ENCODE data around the gene NR6A1. TPM values are rescaled to one million over a fixed set of nuclear protein-coding genes. Genes with fewer than 3 reads are reported as not detected.

NR6A1 gene
- total and polyA plus RNA-seq, 2 of the 8 experiments (the other 6 are each of a cell fraction or from before 2014, with no cell fraction given), result 93.2 to 237 TPM

DNA sequence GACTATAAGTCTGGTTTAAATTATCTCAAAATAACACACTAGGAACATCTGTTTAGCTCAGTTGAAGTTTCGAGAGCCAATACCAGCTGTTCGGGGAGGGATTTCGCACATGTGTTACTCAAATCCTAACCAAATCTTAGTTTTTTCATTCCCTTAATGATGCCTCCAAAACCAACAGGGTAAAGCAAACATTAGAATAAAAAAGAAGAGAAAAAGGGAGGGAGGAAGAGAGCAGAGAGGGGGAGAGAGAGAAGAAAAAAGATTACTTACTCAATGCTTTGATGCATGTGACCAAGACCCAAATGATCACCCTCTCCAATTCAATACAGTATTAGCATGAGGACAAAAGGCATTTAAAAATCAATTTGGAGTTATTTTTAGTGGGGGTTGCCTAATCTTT, 177.9 kb downstream of the NR6A1 start (continued):
- TF ChIP-seq SAP30 (IDR thresholded peaks at IDR 0.05; ENCODE audit: insufficient read depth, insufficient replicate concordance, low read length) (no peak), HDAC2 (IDR thresholded peaks at IDR 0.05; ENCODE audit: borderline replicate concordance in 1 of 2, low read depth in 2 of 2, low read length in 2 of 2) (no peak)
- TF ChIP-seq, protein P1, sequence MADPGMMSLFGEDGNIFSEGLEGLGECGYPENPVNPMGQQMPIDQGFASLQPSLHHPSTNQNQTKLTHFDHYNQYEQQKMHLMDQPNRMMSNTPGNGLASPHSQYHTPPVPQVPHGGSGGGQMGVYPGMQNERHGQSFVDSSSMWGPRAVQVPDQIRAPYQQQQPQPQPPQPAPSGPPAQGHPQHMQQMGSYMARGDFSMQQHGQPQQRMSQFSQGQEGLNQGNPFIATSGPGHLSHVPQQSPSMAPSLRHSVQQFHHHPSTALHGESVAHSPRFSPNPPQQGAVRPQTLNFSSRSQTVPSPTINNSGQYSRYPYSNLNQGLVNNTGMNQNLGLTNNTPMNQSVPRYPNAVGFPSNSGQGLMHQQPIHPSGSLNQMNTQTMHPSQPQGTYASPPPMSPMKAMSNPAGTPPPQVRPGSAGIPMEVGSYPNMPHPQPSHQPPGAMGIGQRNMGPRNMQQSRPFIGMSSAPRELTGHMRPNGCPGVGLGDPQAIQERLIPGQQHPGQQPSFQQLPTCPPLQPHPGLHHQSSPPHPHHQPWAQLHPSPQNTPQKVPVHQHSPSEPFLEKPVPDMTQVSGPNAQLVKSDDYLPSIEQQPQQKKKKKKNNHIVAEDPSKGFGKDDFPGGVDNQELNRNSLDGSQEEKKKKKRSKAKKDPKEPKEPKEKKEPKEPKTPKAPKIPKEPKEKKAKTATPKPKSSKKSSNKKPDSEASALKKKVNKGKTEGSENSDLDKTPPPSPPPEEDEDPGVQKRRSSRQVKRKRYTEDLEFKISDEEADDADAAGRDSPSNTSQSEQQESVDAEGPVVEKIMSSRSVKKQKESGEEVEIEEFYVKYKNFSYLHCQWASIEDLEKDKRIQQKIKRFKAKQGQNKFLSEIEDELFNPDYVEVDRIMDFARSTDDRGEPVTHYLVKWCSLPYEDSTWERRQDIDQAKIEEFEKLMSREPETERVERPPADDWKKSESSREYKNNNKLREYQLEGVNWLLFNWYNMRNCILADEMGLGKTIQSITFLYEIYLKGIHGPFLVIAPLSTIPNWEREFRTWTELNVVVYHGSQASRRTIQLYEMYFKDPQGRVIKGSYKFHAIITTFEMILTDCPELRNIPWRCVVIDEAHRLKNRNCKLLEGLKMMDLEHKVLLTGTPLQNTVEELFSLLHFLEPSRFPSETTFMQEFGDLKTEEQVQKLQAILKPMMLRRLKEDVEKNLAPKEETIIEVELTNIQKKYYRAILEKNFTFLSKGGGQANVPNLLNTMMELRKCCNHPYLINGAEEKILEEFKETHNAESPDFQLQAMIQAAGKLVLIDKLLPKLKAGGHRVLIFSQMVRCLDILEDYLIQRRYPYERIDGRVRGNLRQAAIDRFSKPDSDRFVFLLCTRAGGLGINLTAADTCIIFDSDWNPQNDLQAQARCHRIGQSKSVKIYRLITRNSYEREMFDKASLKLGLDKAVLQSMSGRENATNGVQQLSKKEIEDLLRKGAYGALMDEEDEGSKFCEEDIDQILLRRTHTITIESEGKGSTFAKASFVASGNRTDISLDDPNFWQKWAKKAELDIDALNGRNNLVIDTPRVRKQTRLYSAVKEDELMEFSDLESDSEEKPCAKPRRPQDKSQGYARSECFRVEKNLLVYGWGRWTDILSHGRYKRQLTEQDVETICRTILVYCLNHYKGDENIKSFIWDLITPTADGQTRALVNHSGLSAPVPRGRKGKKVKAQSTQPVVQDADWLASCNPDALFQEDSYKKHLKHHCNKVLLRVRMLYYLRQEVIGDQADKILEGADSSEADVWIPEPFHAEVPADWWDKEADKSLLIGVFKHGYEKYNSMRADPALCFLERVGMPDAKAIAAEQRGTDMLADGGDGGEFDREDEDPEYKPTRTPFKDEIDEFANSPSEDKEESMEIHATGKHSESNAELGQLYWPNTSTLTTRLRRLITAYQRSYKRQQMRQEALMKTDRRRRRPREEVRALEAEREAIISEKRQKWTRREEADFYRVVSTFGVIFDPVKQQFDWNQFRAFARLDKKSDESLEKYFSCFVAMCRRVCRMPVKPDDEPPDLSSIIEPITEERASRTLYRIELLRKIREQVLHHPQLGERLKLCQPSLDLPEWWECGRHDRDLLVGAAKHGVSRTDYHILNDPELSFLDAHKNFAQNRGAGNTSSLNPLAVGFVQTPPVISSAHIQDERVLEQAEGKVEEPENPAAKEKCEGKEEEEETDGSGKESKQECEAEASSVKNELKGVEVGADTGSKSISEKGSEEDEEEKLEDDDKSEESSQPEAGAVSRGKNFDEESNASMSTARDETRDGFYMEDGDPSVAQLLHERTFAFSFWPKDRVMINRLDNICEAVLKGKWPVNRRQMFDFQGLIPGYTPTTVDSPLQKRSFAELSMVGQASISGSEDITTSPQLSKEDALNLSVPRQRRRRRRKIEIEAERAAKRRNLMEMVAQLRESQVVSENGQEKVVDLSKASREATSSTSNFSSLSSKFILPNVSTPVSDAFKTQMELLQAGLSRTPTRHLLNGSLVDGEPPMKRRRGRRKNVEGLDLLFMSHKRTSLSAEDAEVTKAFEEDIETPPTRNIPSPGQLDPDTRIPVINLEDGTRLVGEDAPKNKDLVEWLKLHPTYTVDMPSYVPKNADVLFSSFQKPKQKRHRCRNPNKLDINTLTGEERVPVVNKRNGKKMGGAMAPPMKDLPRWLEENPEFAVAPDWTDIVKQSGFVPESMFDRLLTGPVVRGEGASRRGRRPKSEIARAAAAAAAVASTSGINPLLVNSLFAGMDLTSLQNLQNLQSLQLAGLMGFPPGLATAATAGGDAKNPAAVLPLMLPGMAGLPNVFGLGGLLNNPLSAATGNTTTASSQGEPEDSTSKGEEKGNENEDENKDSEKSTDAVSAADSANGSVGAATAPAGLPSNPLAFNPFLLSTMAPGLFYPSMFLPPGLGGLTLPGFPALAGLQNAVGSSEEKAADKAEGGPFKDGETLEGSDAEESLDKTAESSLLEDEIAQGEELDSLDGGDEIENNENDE (IDR thresholded peaks at IDR 0.05; ENCODE audit: insufficient replicate concordance, low read length), result peak; percentile 41

All from H1 (cell line).